Measurements from ENCODE around the gene NFATC2. TPM values are rescaled to one million over a fixed set of nuclear protein-coding genes. Genes with fewer than 3 reads are reported as not detected.

Gene NFATC2
- total RNA-seq, 6 experiments from 2014 or later: 3.9 to 7.1 (median 4.7) TPM

- no peak overlapping the region for H3K27ac ChIP-seq
- no peak overlapping the region for H3K4me3 ChIP-seq
- no peaks in the 10 kb centered on the region for H3K4me1 ChIP-seq
- TF ChIP-seq CTCF (IDR thresholded peaks at IDR 0.05): no peak
- no peaks in the 10 kb centered on the region for H3K36me3 ChIP-seq
- intact Hi-C loops (cut with DNase I): no loop called here
- H3K9me3 ChIP-seq: no peaks in the 10 kb centered on the region
- 78% methylated on average over 11 of the region's 13 CpGs for WGBS (ENCODE audit: insufficient coverage, low coverage, low lambda C conversion rate, missing lambda C conversion rate)
- ATAC-seq: peak in 2 of 4 donors; percentile 36 to 52
- DNase-seq: no peak
- H3K27me3 ChIP-seq: no peaks in the 10 kb centered on the region
Measured at GRCh38 chr20:51360451-51361201, 181.9 kb downstream of the NFATC2 start.

GRCh38 chr20:51359947-51360346, 182.6 kb downstream of the NFATC2 start:
- WGBS (ENCODE audit: insufficient coverage, low coverage, low lambda C conversion rate, missing lambda C conversion rate): 50% methylated on average over 1 of the region's 1 CpG
- Histone ChIP-seq H3K4me1 (no peaks in the 10 kb centered on the region), H3K4me3 (no peak overlapping the region), H3K36me3 (no peaks in the 10 kb centered on the region), H3K27me3 (no peaks in the 10 kb centered on the region), H3K27ac (no peak overlapping the region), H3K9me3 (no peaks in the 10 kb centered on the region)
- intact Hi-C loops (cut with DNase I): no loop called here
- no peak for ATAC-seq
- TF ChIP-seq POLR2A (IDR thresholded peaks at IDR 0.05) (no peak), CTCF (IDR thresholded peaks at IDR 0.05) (no peak)
- DNase-seq: no peak

GRCh38 chr20:51359401-51359800, 183.1 kb downstream of the NFATC2 start:
- ATAC-seq (no peak), DNase-seq (no peak)
- intact Hi-C loops (cut with DNase I): no loop called here
- H3K4me1 ChIP-seq: no peaks in the 10 kb centered on the region
- 83% methylated on average over 3 of the region's 3 CpGs for WGBS (ENCODE audit: insufficient coverage, low coverage, low lambda C conversion rate, missing lambda C conversion rate)
- no peaks in the 10 kb centered on the region for H3K36me3 ChIP-seq
- H3K27ac ChIP-seq: no peak overlapping the region
- no peak for TF ChIP-seq POLR2A (IDR thresholded peaks at IDR 0.05)
- no peak for TF ChIP-seq CTCF (IDR thresholded peaks at IDR 0.05)
- no peak overlapping the region for H3K4me3 ChIP-seq
- H3K9me3 ChIP-seq: no peaks in the 10 kb centered on the region
- no peaks in the 10 kb centered on the region for H3K27me3 ChIP-seq

GRCh38 chr20:51358032-51358724, 184.3 kb downstream of the NFATC2 start:
- no peak for DNase-seq
- Histone ChIP-seq H3K27ac (no peak overlapping the region), H3K9me3 (no peaks in the 10 kb centered on the region), H3K4me3 (no peak overlapping the region), H3K4me1 (no peaks in the 10 kb centered on the region), H3K36me3 (no peaks in the 10 kb centered on the region), H3K27me3 (no peaks in the 10 kb centered on the region)
- no peak for ATAC-seq
- 78% methylated on average over 3 of the region's 3 CpGs for WGBS (ENCODE audit: insufficient coverage, low coverage, low lambda C conversion rate, missing lambda C conversion rate)
- no peak for TF ChIP-seq POLR2A (IDR thresholded peaks at IDR 0.05)
- no peak for TF ChIP-seq CTCF (IDR thresholded peaks at IDR 0.05)
- intact Hi-C loops (cut with DNase I): no loop called here
